HTERT RPE-1 (cell line): ENCODE measurements around the gene TLX1.

Experiments
- in situ Hi-C: fragments of 300-500 bp; cut with MboI; formaldehyde crosslinking; loops from 4 replicates; pipeline ENCODE4 v1.14.3; 2020; ENCODE audit warnings: low sequenced_read_pairs

Gene TLX1

GRCh38 chr10:101111547-101111946 lies 19.6 kb upstream of the TLX1 start:
- in situ Hi-C loops: no loop called here

GRCh38 chr10:101112799-101113594 lies 18.1 kb upstream of the TLX1 start:
- in situ Hi-C loops: no loop called here

- in situ Hi-C loops: no loop called here
Measured at GRCh38 chr10:101113890-101114403, 17.2 kb upstream of the TLX1 start.

GRCh38 chr10:101114646-101115045 lies 16.5 kb upstream of the TLX1 start:
- in situ Hi-C loops: no loop called here

GRCh38 chr10:101116754-101117153 lies 14.3 kb upstream of the TLX1 start:
- in situ Hi-C loops: no loop called here

GRCh38 chr10:101118031-101118430 lies 13.1 kb upstream of the TLX1 start:
- in situ Hi-C loops: no loop called here

GRCh38 chr10:101120520-101120883 lies 10.6 kb upstream of the TLX1 start:
- in situ Hi-C loops: no loop called here

- in situ Hi-C loops: no loop called here
Measured at GRCh38 chr10:101120884-101121653, 10.0 kb upstream of the TLX1 start.

- in situ Hi-C loops: no loop called here
Measured at GRCh38 chr10:101121654-101122031, 9.5 kb upstream of the TLX1 start.

GRCh38 chr10:101122270-101123084 lies 8.6 kb upstream of the TLX1 start:
- in situ Hi-C loops: no loop called here

- in situ Hi-C loops: no loop called here
Measured at GRCh38 chr10:101123085-101123814, 7.8 kb upstream of the TLX1 start.

GRCh38 chr10:101123815-101124617 lies 7.1 kb upstream of the TLX1 start:
- in situ Hi-C loops: no loop called here

GRCh38 chr10:101124933-101125332 lies 6.2 kb upstream of the TLX1 start:
- in situ Hi-C loops: no loop called here

- in situ Hi-C loops: no loop called here
Measured at GRCh38 chr10:101126684-101127628, 4.1 kb upstream of the TLX1 start.

- in situ Hi-C loops: no loop called here
Measured at GRCh38 chr10:101130141-101130540, 959 bp upstream of the TLX1 start.

GRCh38 chr10:101131962-101132635 lies 999 bp downstream of the TLX1 start:
- in situ Hi-C loops: no loop called here

- in situ Hi-C loops: no loop called here
Measured at GRCh38 chr10:101132636-101133473, 1.8 kb downstream of the TLX1 start.
